ENCODE results near the gene BCL2L12. TPM values are rescaled to one million over a fixed set of nuclear protein-coding genes. Genes with fewer than 3 reads are reported as not detected.

BCL2L12 gene
- total and polyA plus RNA-seq, 10 donors, result 7.8 to 36.7 (median 21.7) TPM

- Histone ChIP-seq H3K4me1 (peaks cover 22 to 59% (median 42%) of the 10 kb centered on the region in 6 donors), H3K27me3 (replicated peaks in 1 of 7) (peaks cover 0 to 41% (median 16%) of the 10 kb centered on the region in 7 donors), H3K27ac (peak overlapping the region in 4 of 8 donors; percentile 73 to 83 (median 80)), H3K9me3 (no peaks in the 10 kb centered on the region), H3K4me3 (peak overlapping the region; percentile 29 to 72 (median 46)), H3K36me3 (peaks cover 0 to 26% (median 12%) of the 10 kb centered on the region in 6 donors)
- DNase-seq, result no peak
- WGBS, 5 donors, result 13 to 21% (median 17%) methylated on average over 33 to 39 of the region's 39 CpGs
- TF ChIP-seq POLR2A (IDR thresholded peaks at IDR 0.05) (no peak), CTCF (IDR thresholded peaks at IDR 0.05 in 8 of 11, conservative IDR thresholded peaks at IDR 0.05 in 3 of 11) (no peak), POLR2AphosphoS5 (IDR thresholded peaks at IDR 0.05) (no peak)
- intact Hi-C loops (cut with DNase I; ENCODE audit: low total_unique reads), result no loop called here
These were observed 25.8 kb downstream of the BCL2L12 start for GRCh38 chr19:49691243-49692146.

GRCh38 chr19:49692147-49692506, 26.4 kb downstream of the BCL2L12 start:
- peaks cover 19 to 53% (median 39%) of the 10 kb centered on the region in 6 donors for H3K4me1 ChIP-seq
- WGBS, 5 donors, result 76 to 84% (median 81%) methylated on average over 15 to 16 of the region's 16 CpGs
- DNase-seq, result no peak
- no peaks in the 10 kb centered on the region for H3K9me3 ChIP-seq
- intact Hi-C loops (cut with DNase I; ENCODE audit: low total_unique reads), result no loop called here
- peaks cover 0 to 20% (median 7%) of the 10 kb centered on the region in 6 donors for H3K36me3 ChIP-seq
- H3K27me3 ChIP-seq (replicated peaks in 1 of 7), result peaks cover 0 to 41% (median 16%) of the 10 kb centered on the region in 7 donors
- no peak for TF ChIP-seq POLR2AphosphoS5 (IDR thresholded peaks at IDR 0.05)
- peak overlapping the region in 1 of 8 donors; percentile 72 for H3K4me3 ChIP-seq
- no peak overlapping the region for H3K27ac ChIP-seq

- Histone ChIP-seq H3K9me3 (no peaks in the 10 kb centered on the region), H3K4me1 (peaks cover 6 to 13% (median 6%) of the 10 kb centered on the region in 6 donors), H3K4me3 (no peak overlapping the region), H3K36me3 (no peaks in the 10 kb centered on the region), H3K27me3 (replicated peaks in 1 of 7) (peaks cover 0 to 25% (median 3%) of the 10 kb centered on the region in 7 donors), H3K27ac (no peak overlapping the region)
- DNase-seq, result no peak
- WGBS, 5 donors, result 84 to 93% (median 86%) methylated on average over 6 of the region's 6 CpGs
- no peak for TF ChIP-seq CTCF (IDR thresholded peaks at IDR 0.05 in 8 of 11, conservative IDR thresholded peaks at IDR 0.05 in 3 of 11)
- no peak for TF ChIP-seq POLR2AphosphoS5 (IDR thresholded peaks at IDR 0.05)
- TF ChIP-seq POLR2A (IDR thresholded peaks at IDR 0.05), result no peak
- intact Hi-C loops (cut with DNase I; ENCODE audit: low total_unique reads), result no loop called here
These were observed 30.4 kb downstream of the BCL2L12 start for GRCh38 chr19:49696115-49696514.

GRCh38 chr19:49696865-49697264, 31.1 kb downstream of the BCL2L12 start:
- H3K4me3 ChIP-seq, result no peak overlapping the region
- H3K36me3 ChIP-seq, result no peaks in the 10 kb centered on the region
- TF ChIP-seq POLR2A (IDR thresholded peaks at IDR 0.05), result no peak
- no peak for TF ChIP-seq POLR2AphosphoS5 (IDR thresholded peaks at IDR 0.05)
- TF ChIP-seq CTCF (IDR thresholded peaks at IDR 0.05 in 8 of 11, conservative IDR thresholded peaks at IDR 0.05 in 3 of 11), result no peak
- H3K27ac ChIP-seq, result no peak overlapping the region
- H3K9me3 ChIP-seq, result no peaks in the 10 kb centered on the region
- DNase-seq, result no peak
- peaks cover 0 to 22% (median 0%) of the 10 kb centered on the region in 7 donors for H3K27me3 ChIP-seq (replicated peaks in 1 of 7)
- peaks cover 0 to 6% (median 0%) of the 10 kb centered on the region in 6 donors for H3K4me1 ChIP-seq
- intact Hi-C loops (cut with DNase I; ENCODE audit: low total_unique reads), result no loop called here
- 90 to 97% (median 91%) methylated on average over 7 of the region's 7 CpGs for WGBS, 5 donors

All from spleen (tissue), 11 donors.